Prostate gland (tissue), 2 donors: Measurements from ENCODE around the gene REM2.

Experiments used
- POLR2A ChIP-seq: fragments of 450-650 bp; IDR thresholded peaks from one replicate; pipeline ENCODE4 v1.6.1; 2016; ENCODE audit warnings: antibody characterized with exemption, mild to moderate bottlenecking
- POLR2AphosphoS5 ChIP-seq: sonication (generic); formaldehyde crosslinking; IDR thresholded peaks from one replicate; pipeline ENCODE4 v1.6.1; 2017; ENCODE audit warnings: antibody characterized with exemption
- TF ChIP-seq, protein P1 (sequence below), 4 experiments: fragments of 200-600 bp in 2 of 4; fragments of 450-650 bp in 2 of 4; sonication (generic) in 2 of 4; IDR thresholded peaks; 1 replicate in 3 of 4; 2 replicates in 1 of 4; pipeline ENCODE4 v1.5.1; 2016 to 2019; ENCODE audit warnings: antibody characterized with exemption in 4 of 4, mild to moderate bottlenecking in 2 of 4, moderate library complexity in 2 of 4

DNA sequence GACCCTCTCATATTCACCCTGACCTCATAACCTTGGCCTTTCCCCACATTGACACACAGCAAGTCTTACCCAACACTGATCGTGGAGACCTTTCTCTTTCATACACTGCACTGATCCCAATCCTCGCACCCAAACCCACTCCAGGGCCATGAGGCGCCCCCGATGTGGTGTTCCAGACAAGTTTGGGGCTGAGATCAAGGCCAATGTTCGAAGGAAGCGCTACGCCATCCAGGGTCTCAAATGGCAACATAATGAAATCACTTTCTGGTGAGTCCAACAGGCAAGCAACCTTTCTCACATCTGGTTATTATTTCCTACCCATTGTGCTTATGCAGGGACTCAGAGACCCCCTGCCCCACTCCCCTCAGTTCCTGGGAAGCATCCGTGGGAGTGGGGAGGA, 41.3 kb upstream of the REM2 start:
- TF ChIP-seq, protein P1, sequence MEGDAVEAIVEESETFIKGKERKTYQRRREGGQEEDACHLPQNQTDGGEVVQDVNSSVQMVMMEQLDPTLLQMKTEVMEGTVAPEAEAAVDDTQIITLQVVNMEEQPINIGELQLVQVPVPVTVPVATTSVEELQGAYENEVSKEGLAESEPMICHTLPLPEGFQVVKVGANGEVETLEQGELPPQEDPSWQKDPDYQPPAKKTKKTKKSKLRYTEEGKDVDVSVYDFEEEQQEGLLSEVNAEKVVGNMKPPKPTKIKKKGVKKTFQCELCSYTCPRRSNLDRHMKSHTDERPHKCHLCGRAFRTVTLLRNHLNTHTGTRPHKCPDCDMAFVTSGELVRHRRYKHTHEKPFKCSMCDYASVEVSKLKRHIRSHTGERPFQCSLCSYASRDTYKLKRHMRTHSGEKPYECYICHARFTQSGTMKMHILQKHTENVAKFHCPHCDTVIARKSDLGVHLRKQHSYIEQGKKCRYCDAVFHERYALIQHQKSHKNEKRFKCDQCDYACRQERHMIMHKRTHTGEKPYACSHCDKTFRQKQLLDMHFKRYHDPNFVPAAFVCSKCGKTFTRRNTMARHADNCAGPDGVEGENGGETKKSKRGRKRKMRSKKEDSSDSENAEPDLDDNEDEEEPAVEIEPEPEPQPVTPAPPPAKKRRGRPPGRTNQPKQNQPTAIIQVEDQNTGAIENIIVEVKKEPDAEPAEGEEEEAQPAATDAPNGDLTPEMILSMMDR (IDR thresholded peaks at IDR 0.05) = no peak
- TF ChIP-seq POLR2A (no peak), POLR2AphosphoS5 (no peak)
